ENCODE results near the gene ARRB1.

- TF ChIP-seq POLR2A (IDR thresholded peaks at IDR 0.05) (no peak), CTCF (IDR thresholded peaks at IDR 0.05) (no peak)
Measured at GRCh38 chr11:75355051-75355450, 3.6 kb upstream of the ARRB1 start.

Measured in thyroid gland (tissue), 4 donors.